HAP-1 (cell line): ENCODE results near the gene XRCC4.

Source experiments
- DNase-seq, 2 experiments: peaks; one replicate each; pipeline ENCODE4 v3.0.0-alpha.2; 2016 to 2020; ENCODE audit warnings: low spot score in 2 of 2
- H3K27me3 ChIP-seq: fragments of 250-450 bp; sonication (Bioruptor Pico); 2 replicates; pipeline ENCODE4 v1.5.1; 2020; ENCODE audit warnings: low read depth, mild to moderate bottlenecking, moderate library complexity
- H3K36me3 ChIP-seq: fragments of 250-450 bp; sonication (Bioruptor Pico); replicated peaks from 2 replicates; pipeline ENCODE4 v1.5.1; 2020; ENCODE audit warnings: mild to moderate bottlenecking
- H3K4me1 ChIP-seq: fragments of 250-450 bp; sonication (Bioruptor Pico); 2 replicates; pipeline ENCODE4 v1.5.1; 2020; ENCODE audit warnings: mild to moderate bottlenecking
- H3K4me3 ChIP-seq: fragments of 250-450 bp; sonication (Bioruptor Pico); 2 replicates; pipeline ENCODE4 v1.5.1; 2020; ENCODE audit warnings: mild to moderate bottlenecking, moderate library complexity
- H3K9me3 ChIP-seq: fragments of 250-450 bp; sonication (Bioruptor Pico); 2 replicates; pipeline ENCODE4 v1.5.1; 2020; ENCODE audit warnings: mild to moderate bottlenecking, moderate library complexity
- in situ Hi-C: fragments of 300-500 bp; cut with MboI; formaldehyde crosslinking; loops from 3 replicates; pipeline ENCODE4 v1.14.3; 2020; ENCODE audit warnings: low sequenced_read_pairs, inconsistent platforms, mixed read lengths

Gene XRCC4

DNA sequence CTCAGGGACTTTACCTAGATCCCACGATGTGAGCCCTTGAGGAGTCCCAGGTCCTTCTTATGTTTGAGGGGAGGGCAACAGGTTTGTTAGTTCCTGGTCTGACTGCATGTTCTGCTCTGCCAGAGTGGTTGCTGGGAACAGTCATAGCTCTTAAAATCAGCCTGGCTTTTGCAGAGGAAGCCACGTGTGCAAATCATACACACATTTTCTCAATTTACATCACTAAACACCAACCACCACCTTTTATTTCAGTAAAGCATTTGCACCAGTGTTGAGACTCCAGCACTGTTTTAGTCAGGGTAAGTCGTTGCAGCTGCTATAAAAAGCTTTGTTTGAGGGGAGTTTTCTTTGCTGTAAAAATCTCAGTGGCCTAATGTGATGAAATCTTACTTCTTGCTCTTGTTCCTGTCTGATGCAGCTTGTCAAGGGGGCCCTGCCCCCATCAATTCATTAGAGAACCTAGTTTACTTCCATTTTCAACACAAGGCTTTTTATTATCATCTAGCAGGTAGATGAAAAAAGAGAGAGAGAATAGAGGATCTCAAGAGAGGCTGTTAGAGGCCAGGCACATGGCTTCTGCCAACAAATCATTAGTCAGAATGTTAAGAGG lies 323.9 kb downstream of the XRCC4 start:
- Histone ChIP-seq H3K27me3 (no peaks in the 10 kb centered on the region), H3K36me3 (no peaks in the 10 kb centered on the region), H3K4me1 (peaks cover 3% of the 10 kb centered on the region), H3K4me3 (no peak overlapping the region), H3K9me3 (no peaks in the 10 kb centered on the region)
- DNase-seq, result peak in 1 of 2 experiments; percentile 21
- in situ Hi-C loops, result no loop called here

GRCh38 chr5:83401775-83402174 lies 324.4 kb downstream of the XRCC4 start:
- Histone ChIP-seq H3K4me3 (no peak overlapping the region), H3K9me3 (no peaks in the 10 kb centered on the region), H3K27me3 (no peaks in the 10 kb centered on the region), H3K4me1 (peaks cover 3% of the 10 kb centered on the region), H3K36me3 (no peaks in the 10 kb centered on the region)
- in situ Hi-C loops, result no loop called here
- DNase-seq, result no peak
